Esophagus squamous epithelium (tissue), 4 donors: ENCODE measurements around the gene SUCLG2.

ENCODE experiments used
- POLR2A ChIP-seq, 4 donors: fragments of 450-650 bp; IDR thresholded peaks; one replicate each; pipeline ENCODE4 v1.6.1; 2017; ENCODE audit warnings: antibody characterized with exemption in 4 of 4, mild to moderate bottlenecking in 4 of 4, moderate library complexity in 3 of 4
- TF ChIP-seq, protein P1 (sequence below), 6 experiments: fragments of 450-650 bp in 4 of 6; fragments of 200-600 bp in 2 of 6; sonication (generic) in 2 of 6; IDR thresholded peaks; one replicate each; pipeline ENCODE4 v1.5.1; 2016 to 2019; ENCODE audit warnings: antibody characterized with exemption in 6 of 6, mild to moderate bottlenecking in 4 of 6, moderate library complexity in 4 of 6

DNA sequence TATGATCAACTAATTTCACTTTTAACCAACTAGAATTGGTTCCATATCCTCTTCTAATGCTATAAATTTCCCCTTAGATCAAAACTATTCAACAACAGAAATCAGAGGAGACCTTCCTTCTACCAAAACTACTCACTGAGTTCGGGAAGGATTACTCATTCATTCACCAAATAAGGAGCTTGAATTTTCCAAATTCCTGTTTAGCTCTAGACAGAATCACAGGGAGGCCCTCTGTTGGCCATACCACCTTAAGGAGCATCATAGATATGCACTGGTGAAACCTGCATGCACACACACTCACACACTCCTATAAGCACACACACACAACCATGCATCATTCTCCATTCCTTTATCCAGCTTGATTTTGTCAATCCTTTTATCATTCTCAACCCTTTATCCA is 49.0 kb downstream of the SUCLG2 start:
- TF ChIP-seq, protein P1, sequence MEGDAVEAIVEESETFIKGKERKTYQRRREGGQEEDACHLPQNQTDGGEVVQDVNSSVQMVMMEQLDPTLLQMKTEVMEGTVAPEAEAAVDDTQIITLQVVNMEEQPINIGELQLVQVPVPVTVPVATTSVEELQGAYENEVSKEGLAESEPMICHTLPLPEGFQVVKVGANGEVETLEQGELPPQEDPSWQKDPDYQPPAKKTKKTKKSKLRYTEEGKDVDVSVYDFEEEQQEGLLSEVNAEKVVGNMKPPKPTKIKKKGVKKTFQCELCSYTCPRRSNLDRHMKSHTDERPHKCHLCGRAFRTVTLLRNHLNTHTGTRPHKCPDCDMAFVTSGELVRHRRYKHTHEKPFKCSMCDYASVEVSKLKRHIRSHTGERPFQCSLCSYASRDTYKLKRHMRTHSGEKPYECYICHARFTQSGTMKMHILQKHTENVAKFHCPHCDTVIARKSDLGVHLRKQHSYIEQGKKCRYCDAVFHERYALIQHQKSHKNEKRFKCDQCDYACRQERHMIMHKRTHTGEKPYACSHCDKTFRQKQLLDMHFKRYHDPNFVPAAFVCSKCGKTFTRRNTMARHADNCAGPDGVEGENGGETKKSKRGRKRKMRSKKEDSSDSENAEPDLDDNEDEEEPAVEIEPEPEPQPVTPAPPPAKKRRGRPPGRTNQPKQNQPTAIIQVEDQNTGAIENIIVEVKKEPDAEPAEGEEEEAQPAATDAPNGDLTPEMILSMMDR (IDR thresholded peaks at IDR 0.05), result no peak
- TF ChIP-seq POLR2A (IDR thresholded peaks at IDR 0.05), result no peak
